NCI-H2196 (cell line): ENCODE results near the gene MTA3.
"Not testable (repeated sequence)": the region's sequence is repeated elsewhere in the genome, so short reads cannot be mapped to it uniquely, and the experiment has no call there.

Experiments
- DNase-seq: peaks from one replicate; lab custom pipeline; 2025; ENCODE audit not compliant: unreplicated experiment; lab: John Stamatoyannopoulos, UW

Gene MTA3

DNA sequence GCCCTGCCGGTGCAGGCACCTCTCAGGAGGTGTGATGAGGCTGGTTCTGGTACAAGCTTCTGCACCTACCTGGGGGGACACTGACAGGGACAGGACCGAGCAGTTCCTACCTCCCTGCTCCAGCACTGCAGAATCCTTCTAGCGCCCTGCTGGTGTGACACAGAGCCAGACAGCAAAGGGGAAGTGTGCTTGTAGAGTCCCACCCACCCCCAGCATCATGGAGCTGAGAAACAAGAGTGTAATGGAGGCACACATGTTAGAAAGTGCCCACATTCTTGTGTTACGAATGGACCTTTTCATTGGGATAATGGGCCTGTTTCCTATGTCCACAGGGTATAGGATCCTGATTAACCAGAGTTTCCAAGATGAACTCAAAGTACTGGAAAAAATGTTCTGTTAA lies 157.2 kb downstream of the MTA3 start:
- DNase-seq, result no peak

DNA sequence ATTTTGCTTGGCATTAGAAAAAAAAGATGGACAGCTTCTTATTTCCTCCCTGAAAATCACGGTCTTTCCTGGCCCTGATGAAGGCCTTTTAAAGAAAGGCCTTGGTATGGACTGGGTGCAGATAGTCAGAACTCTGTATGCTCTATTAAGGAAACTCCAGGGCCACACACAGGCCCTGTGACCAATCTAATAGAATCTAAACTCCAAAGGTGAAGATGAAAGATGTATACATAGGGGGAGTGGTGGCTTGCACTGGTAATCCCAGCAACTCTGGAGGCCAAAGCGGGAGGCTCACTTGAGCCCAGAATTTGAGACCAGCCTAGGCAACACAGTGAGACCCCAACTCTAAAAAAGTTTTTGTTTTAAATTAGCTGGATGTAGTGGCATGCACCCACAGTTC lies 158.2 kb downstream of the MTA3 start:
- no peak for DNase-seq

DNA sequence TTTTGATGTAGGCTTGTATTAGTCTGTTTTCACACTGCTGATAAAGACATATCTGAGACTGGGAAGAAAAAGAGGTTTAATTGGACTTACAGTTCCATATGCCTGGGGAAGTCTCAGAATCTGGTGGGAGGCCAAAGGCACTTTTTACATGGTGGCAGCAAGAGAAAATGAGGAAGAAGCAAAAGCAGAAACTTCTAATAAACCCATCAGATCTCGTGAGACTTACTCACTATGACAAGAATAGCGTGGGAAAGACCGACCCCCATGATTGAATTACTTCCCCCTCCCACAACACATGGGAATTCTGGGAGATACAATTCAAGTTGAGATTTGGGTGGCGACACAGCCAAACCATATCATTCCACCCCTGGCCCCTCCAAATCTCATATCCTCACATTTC lies 162.9 kb downstream of the MTA3 start:
- DNase-seq, result not testable (repeated sequence)

DNA sequence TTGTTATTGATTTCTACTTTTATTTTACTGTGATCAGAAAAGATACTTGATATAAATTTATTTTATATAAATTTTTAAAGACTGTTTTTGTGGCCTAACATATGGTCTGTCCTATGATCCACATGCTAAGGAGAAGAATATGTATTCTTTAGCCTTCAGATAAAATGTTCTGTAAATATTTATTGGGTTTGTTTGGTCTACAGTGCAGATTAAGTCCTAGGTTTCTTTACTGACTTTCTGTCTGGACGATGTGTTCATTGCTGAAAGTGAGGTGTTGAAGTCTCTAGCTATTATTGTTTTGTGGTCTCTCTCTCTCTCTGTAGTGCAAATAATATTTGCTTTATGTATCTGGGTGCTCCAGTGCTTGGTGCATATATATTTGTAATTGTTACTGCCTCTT lies 165.4 kb downstream of the MTA3 start:
- no peak for DNase-seq

DNA sequence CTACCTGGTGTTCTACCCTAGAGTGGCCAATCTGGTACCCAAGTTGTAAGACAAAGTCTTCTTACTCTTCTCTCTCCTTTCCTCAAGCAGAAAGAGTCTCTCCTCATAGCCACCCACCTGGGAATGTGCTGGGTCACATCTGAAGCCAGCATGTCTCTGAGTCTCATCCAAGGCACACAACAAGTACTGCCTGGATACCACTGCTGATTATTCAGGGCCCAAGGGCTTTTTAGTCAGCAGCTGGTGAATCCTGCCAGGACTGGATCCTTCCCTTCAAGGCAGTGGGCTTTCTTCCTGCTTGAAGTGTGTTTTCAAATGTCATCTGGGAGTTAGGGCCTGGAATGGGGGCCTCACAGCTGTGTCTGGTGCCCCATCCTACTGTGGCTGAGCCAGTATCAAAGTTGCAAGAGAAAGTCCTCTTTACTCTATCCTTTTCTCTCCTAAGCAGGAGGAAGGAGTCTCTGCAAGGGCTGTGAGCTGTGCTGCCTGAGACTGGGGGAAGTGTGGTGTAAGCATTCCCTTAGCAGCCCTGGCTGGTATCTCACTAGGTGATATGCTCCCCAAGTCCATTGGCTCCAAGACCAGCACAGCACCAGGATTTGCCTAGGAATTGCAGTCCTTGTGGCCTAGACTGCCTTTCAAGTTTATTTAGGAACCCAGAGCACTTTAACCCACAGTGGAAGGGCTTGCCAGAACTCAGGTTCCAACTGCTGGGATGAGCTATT lies 168.3 kb downstream of the MTA3 start:
- no peak for DNase-seq

DNA sequence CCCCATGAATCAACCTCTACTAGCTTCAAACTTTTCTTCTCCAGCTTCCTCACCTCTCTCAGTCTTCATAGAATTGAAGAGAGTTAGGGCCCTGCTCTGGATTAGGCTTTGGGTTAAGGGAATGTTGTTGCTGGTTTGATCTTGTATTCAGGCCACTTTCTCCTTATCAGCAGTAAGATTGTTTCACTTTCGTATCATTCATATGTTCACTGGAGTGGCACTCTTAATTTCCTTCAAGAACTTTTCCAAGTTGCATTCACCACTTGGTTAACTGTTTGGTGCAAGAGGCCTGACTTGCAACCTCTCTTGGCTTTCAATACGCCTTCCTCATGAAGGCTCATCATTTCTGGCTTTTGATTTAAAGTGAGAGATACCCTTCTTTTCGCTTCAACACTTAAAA lies 172.7 kb downstream of the MTA3 start:
- DNase-seq, result no peak

DNA sequence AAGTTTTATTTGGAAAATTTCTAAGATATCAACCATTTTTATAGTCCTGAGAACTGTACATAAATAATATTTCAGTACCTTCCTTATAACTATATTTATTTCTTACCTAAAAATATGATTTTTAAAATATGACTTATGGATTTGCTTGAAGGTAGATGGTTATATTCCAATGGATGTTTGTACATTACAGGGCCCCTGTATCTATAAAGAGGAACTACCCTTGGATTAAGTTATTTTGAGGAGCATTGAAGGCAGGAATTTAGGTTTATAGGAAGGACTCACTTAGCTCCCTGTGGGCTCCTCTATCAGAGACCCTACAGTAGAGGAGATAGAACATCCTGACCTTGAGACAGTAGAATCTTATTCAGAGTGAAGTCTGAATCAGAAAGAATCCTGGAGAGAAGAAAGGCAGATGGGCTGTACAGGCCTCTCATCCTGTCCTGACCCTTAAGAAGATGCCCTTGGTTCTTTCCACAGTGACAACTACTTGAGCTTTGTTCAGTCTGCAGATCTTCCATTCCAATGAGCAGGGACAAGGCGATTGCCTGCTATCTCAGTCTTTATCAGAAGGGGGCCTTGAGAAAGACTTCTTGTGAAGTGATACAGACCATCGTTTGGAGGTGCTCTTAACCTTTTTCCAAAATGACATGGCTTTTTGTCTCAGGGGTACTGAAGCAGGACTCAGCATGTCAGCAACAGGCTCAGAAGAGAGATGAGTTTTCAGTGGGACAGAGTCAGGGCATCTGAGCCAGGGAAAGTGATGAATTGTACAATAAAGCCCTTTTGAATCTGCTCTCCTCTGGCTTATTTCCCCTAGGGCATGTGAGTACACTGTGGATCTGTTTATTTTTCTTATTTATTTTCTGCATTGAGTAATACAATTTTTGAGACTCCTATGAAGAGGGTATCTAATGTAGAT lies 174.6 kb downstream of the MTA3 start:
- DNase-seq, result no peak

DNA sequence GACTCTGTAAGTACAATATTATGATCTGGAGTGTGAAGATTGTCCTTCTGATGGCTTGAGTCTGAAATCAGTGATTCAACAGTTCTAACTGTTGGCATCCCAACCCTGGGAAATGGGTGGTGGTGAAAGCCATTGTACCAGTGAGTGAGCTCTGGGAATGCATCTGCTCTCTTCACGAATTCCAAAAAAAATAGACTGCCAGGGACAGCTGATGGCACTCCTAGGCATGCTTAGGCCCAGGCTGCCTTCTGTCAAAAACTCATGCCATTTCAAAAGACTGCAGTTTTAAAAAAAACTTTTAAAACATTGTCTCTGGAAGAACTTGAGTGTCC lies 175.2 kb downstream of the MTA3 start:
- no peak for DNase-seq

DNA sequence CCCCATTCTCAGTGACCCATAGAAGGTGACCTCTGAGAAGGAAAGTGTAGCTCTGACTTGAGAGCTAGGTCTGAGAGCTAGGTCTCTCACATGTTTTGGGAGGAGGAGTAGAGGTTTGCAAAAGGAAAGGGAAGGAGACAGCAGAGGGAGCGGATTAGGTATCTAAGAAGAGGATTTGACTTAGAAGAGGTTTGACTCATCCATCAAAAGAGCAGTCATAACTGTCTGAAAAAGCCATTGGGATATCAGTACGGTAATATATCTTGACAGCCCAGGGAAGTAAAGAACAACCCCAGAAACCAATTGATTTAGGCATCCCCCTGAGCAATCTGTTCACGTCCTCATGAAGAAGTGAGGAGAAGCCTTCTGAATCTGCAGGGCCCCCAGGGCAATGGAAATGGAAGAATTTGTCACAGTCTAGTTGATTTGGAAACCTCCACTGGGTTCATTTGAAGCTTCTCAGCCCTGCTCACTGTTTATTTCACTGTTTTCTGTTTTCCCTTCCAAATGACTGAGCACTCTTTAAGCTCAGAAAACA lies 176.2 kb downstream of the MTA3 start:
- DNase-seq, result no peak

DNA sequence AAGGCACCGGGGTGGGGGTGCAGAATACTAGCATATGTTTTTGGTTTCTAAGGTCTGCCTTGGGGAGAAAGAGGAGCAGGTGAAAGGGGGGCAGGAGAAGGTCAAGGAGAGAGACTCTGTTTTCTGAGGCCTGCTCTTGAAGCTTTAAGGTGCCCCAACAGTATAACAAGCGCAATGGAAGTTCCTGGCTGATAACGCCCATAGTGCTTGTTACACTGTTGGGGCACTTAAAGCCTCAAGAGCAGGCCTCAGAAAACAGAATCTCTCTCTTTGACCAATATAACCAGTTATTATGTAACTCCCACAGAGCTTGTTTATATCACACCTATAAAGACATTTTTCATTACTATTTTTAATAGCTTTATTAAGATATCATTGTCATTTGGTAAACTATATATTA lies 179.0 kb downstream of the MTA3 start:
- no peak for DNase-seq

DNA sequence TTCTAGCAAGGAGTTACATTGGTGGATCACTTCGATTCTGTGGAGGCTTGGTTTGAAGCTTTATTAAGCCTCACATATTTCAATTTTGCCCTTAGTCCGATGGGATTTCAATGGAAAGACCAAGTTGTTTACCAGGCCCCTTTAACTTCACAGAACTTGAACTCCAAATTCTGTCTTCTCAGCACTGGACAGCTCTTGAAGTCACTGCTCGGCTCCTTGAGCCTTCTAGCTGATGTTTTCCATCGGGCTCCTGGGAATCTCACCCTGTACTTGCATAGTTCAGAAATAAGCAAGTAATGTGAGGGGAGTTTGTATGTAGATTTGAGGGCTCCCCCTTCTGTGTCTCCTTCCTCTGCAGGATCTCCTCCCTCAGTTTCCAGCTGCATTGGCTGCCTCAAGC lies 180.4 kb downstream of the MTA3 start:
- DNase-seq, result no peak

DNA sequence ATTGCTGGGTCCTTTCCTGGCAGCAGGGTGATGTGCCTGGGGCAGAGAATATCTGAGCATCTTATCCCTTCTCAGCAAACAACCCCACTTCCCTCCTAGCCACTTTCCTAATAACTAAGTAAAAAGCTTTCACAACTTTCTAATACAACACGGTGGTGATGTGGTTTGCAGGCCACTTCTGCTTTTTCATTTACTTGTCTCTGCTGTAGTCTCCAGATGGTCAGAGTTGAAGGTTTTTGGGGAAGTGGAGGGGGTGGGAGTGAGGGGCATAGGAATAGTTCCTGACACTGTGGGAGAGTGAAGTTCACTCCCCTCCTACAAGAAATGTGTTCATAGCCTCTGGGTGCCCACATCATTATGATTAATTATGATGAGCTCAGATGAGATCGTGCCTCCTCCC lies 183.9 kb downstream of the MTA3 start:
- no peak for DNase-seq

DNA sequence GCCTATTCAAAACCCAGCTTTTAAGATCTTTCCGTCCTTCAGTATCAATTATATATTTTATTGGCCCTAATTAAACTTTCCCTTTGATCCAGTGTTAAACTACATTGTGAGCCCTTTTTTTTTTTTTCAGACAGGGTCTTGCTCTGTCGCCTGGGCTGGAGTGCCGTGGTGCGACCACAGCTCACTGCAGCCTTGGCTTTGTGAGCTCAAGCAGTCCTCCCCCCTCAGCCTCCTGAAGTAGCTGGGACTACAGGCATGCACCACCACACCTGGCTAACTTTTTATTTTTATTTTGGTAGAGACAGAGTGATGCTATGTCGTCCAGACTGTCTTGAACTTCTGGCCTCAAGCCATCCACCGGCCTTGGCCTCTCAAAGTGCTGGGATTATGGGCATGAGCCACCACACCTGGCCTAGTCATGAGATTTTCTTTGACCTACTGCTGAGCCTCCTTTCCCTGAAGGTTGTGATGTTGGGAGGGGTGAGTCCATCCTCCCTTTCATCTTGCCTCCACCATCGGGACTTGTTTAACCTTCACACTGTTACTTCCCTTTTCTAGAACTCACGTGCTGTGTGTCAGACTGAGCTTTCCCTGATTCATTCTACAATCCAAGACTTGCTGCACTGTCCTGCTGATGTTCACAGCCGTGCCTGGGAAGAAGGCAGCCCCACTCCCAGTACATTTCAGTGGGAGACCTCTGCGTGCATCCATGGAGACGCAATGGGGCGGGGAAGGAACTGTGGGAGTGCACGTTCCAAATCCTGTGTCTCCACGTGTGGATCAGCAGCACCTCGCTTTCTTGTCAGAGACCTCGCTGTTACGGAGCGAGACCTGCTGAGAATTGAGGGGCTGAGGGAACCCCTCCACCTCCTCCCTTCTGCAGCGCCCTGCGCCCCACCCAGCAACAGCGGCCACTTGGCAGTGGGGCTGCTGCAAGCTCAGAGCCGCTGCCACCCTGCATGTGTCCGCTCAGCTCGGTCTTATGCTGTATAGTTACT lies 184.7 kb downstream of the MTA3 start:
- no peak for DNase-seq

DNA sequence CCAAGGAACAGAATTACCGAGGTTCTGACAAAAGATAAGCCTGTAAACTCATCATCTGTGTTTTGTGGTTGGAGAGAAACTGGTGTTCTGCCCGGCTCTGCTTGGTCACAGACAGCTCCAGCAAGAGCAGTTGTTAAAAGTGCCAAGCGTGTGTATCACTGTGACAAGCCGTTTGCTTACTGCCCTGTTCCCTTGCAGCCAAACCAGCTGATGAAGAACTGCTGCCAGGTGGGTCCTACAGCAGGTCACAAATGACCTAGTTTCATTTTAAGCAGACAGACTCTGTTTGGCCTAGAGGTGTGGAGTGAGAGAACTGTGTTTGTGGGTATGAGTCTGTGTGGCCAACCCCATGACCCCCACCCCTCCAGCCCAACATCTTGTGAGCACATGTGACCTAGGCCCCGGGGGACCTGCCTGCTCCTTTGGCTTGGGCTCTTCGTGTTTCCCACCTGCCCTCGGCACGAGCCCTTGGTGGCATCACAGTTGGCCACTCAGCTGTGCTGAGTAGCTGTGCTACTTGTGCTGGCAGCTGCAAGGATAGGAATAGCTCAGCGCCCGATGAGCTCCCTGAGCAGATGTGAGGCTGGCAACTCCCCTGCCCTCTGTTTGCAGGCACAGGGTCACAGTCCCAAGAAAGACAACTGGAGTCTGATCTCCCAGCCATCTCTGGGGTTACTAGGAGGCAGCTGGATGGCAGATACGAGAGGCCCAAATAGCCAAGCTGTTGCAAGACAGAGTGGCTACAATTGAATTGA lies 185.8 kb downstream of the MTA3 start:
- DNase-seq, result no peak

DNA sequence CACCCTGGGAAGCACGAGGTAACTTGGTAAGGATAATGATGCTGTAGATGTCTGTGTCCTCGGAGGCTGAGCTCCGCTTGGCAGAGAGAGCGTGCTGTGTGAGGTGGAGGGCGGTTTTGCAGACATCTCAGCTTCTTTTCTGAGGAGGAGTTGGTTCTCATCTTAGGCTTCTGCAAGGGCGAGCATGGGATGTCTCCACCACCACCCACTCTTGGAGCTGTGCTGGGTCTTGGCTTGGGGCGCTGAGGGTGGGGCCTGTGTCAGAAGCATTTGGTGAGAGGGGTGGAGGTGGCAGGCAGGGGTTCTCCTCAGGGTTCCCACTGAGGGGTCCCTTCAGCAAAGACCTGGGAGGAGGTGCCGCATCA lies 186.3 kb downstream of the MTA3 start:
- DNase-seq, result no peak

DNA sequence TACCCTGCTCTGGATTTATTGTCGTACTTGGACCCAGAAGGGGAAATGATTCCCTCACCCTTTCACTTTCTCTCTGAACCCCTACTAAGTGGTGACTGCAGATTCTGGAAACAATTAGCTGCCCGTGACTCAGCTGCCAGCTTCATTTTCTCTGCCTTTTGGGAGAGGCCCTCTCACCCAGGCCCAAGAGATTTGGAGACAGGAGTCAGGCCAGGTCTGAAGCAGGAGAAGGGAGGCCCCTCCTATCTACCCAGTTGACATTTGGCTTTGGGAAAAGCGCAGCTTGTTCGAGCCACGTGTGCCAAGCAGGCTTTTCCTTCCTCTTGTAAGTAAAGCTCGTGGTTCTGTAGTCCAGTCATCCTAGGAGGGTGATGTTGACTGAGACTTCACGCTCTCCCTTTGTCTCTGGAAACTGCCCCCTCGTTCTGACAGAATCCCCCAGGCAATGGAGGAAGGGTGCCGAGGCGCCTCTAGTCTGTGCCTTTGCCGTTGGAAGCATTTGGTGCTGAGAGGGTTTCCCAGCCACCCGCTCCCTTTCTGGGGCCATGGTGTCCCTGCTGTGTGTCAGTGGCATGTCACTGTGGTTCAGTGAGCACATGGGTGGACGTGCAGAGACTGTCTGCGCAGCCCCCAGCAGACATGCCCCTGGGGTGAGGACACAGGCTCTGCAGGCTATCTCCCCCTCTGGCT lies 186.9 kb downstream of the MTA3 start:
- DNase-seq, result no peak

DNA sequence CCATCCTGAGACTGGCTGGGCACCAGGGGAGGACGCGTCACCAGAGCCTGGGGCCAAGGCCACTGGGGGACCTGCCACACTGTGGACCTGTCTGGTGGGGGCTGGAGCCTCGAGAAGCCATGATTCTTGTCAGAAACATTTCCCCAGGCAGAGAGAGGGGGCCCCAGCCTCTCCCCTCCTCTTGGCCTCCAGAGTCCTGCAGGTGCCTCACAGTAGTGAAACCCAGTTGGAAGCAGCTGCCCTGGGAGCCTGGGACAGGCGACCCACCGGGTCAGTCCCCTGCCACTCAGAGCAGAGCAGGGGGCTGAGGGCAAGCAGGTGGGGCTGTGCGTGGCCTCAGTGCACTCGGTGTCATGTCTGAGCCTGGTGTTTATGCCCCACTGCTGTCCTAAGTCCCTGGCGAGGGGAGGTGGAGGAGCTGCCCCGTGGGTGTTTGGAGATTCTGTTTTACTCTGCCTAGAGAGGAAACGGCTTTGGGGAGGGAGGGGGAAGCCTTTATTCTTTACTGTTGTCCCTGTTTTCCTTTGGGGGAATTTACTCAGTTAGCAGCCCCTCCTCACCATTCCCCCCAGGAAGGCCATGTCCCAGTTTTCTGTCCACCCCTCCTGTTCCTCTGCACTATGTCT lies 187.8 kb downstream of the MTA3 start:
- DNase-seq, result no peak

DNA sequence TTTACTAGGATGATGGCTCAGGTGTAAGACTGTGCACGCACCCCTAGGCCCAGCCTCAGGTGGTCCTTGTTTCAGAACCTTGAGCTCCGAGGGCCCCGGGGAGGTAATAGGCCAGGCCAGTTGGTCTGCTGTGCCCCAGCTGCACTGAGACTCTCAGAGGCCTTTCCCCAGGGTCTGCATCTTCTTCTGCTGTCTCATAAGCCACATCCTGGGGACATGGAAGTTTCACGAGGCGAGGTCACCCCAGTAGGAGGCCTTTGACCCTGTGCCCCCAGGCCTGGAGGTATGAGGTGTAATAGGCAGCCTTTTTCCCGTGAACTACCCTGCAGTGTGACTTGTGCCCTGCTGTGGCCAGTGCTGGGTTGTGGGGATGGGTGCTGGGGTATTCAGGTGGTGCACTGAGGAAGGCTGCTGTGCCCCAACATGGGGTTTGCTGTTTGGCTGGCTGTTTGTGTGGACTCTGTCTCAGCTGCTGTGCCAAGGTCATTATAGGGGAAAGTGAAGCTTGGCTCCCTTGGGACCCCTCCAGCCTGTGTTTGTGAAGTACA lies 188.6 kb downstream of the MTA3 start:
- DNase-seq, result no peak
